K562 (cell line): Measurements from ENCODE around the gene ZNF490. TPM values are rescaled to one million over a fixed set of nuclear protein-coding genes. Genes with fewer than 3 reads are reported as not detected.

ENCODE experiments used
- CHAMP1 ChIP-seq: fragments of 450-650 bp; IDR thresholded peaks from 2 replicates; pipeline ENCODE4 v1.6.1; 2016; ENCODE audit warnings: mild to moderate bottlenecking
- EP300 ChIP-seq: IDR thresholded peaks from 2 replicates; pipeline ENCODE4 v1.6.1; 2012; ENCODE audit warnings: low read length, improper control_type of control experiment
- HBP1 ChIP-seq: fragments of 450-650 bp; formaldehyde crosslinking; IDR thresholded peaks from 2 replicates; pipeline ENCODE4 v1.4.0; 2022; ENCODE audit warnings: missing genetic modification characterization
- KDM1A ChIP-seq, 2 experiments: fragments of 450-650 bp; IDR thresholded peaks; 2 replicates each; pipeline ENCODE4 v1.6.1; 2016; ENCODE audit warnings: mild to moderate bottlenecking in 2 of 2
- L3MBTL2 ChIP-seq: fragments of 450-650 bp; IDR thresholded peaks from 2 replicates; pipeline ENCODE4 v1.6.1; 2016; ENCODE audit warnings: mild to moderate bottlenecking, moderate library complexity
- MAFK ChIP-seq: IDR thresholded peaks from 2 replicates; pipeline ENCODE4 v1.6.1; 2011; ENCODE audit warnings: low read length, improper control_type of control experiment
- NEUROD1 ChIP-seq: fragments of 150-350 bp; IDR thresholded peaks from 2 replicates; pipeline ENCODE4 v1.6.1; 2014; ENCODE audit warnings: borderline replicate concordance, low read length, low read depth; ENCODE audit not compliant: partially characterized antibody
- NONO ChIP-seq, 2 experiments: fragments of 200-400 bp in 1 of 2; fragments of 450-650 bp in 1 of 2; formaldehyde crosslinking in 1 of 2; IDR thresholded peaks; 2 replicates each; pipeline ENCODE4 v1.6.1; 2017; ENCODE audit warnings: low read depth in 2 of 2, mild to moderate bottlenecking in 2 of 2, moderate library complexity in 2 of 2, low read length in 1 of 2
- PHF21A ChIP-seq: fragments of 450-650 bp; IDR thresholded peaks from 2 replicates; pipeline ENCODE4 v1.6.1; 2017; ENCODE audit warnings: low read depth, borderline replicate concordance
- POLR2H ChIP-seq: IDR thresholded peaks from 2 replicates; pipeline ENCODE4 v1.6.1; 2016; ENCODE audit warnings: missing genetic modification characterization, low read depth, mild to moderate bottlenecking, control low read depth, missing compliant biosample characterization, moderate library complexity
- PPARD ChIP-seq: fragments of 250-450 bp; sonication (Bioruptor Pico); IDR thresholded peaks from 2 replicates; pipeline ENCODE4 v1.8.0; 2022; ENCODE audit warnings: inconsistent platforms, mild to moderate bottlenecking, moderate library complexity
- TAF9B ChIP-seq: fragments of 450-650 bp; IDR thresholded peaks from 2 replicates; pipeline ENCODE4 v1.6.1; 2018; ENCODE audit warnings: mild to moderate bottlenecking; ENCODE audit not compliant: partially characterized antibody
- TFAP4 ChIP-seq: sonication (generic); formaldehyde crosslinking; IDR thresholded peaks from 2 replicates; pipeline ENCODE4 v1.8.0; 2022; ENCODE audit warnings: missing genetic modification reagents, mild to moderate bottlenecking, moderate library complexity, borderline replicate concordance
- XRCC5 ChIP-seq: fragments of 200-400 bp; formaldehyde crosslinking; IDR thresholded peaks from 2 replicates; pipeline ENCODE4 v1.6.1; 2017; ENCODE audit warnings: low read depth, mild to moderate bottlenecking, low read length
- YY1 ChIP-seq, 3 experiments: IDR thresholded peaks; 2 replicates each; pipeline ENCODE4 v1.6.1; 2011; ENCODE audit warnings: low read length in 2 of 3, mild to moderate bottlenecking in 2 of 3, moderate library complexity in 2 of 3, borderline replicate concordance in 1 of 3, control low read depth in 1 of 3, low read depth in 1 of 3; ENCODE audit not compliant: insufficient read depth in 3 of 3, insufficient replicate concordance in 2 of 3, control insufficient read depth in 1 of 3, insufficient read length in 1 of 3; ENCODE audit errors: extremely low read depth in 1 of 3
- ZBTB2 ChIP-seq: fragments of 450-650 bp; IDR thresholded peaks from 2 replicates; pipeline ENCODE4 v1.6.1; 2016; ENCODE audit warnings: antibody characterized with exemption
- ZBTB9 ChIP-seq: fragments of 450-650 bp; formaldehyde crosslinking; IDR thresholded peaks from 2 replicates; pipeline ENCODE4 v1.4.0; 2020; ENCODE audit warnings: mild to moderate bottlenecking, moderate library complexity
- ZNF197 ChIP-seq: fragments of 200-800 bp; sonication (Bioruptor generic); IDR thresholded peaks from 2 replicates; pipeline ENCODE4 v1.6.1; 2016; ENCODE audit warnings: low read depth, missing genetic modification characterization, missing compliant biosample characterization
- ZNF23 ChIP-seq: fragments of 250-450 bp; sonication (Bioruptor Pico); IDR thresholded peaks from 2 replicates; pipeline ENCODE4 v1.4.0; 2020; ENCODE audit warnings: mild to moderate bottlenecking
- ZNF311 ChIP-seq: fragments of 250-450 bp; sonication (Bioruptor Pico); IDR thresholded peaks from 2 replicates; pipeline ENCODE4 v1.4.0; 2020; ENCODE audit warnings: mild to moderate bottlenecking, moderate library complexity
- ZNF436 ChIP-seq: fragments of 250-450, 450-650 bp; sonication (Bioruptor Pico); formaldehyde crosslinking; IDR thresholded peaks from 2 replicates; pipeline ENCODE4 v1.7.0; 2020; ENCODE audit warnings: mild to moderate bottlenecking
- polyA plus RNA-seq, 8 experiments: library from polyadenylated mRNA; depleted of rRNA in 4 of 8; stranded (reverse) in 5 of 8; unstranded in 3 of 8; fragments of >200 nt; fragmentation: Nextera tagmentation in 2 of 8; fragmentation: Illumina TruSeq in 1 of 8; extraction: Ambion mirVana in 2 of 8; extraction: Trizol in 1 of 8; gene quantifications; 2 replicates each; pipeline versions ENCODE4 v1.2.1 to v1.2.3, GENCODE V29; 2011 to 2014; ENCODE audit warnings: inconsistent platforms in 1 of 8, missing spikeins in 1 of 8
- total RNA-seq, 7 experiments: library from RNA; depleted of rRNA in 6 of 7; stranded (reverse); fragments of >200 nt in 6 of 7; fragmentation: Illumina TruSeq in 2 of 7; extraction: Trizol in 2 of 7; gene quantifications; 2 replicates each; pipeline versions ENCODE4 v1.2.1 to v1.2.3, GENCODE V29; 2011 to 2021; ENCODE audit warnings: low replicate concordance in 1 of 7

Gene ZNF490
- total and polyA plus RNA-seq, 9 of the 15 experiments (the other 6 are each of a cell fraction or from before 2014, with no cell fraction given): 0.90 to 8.3 (median 4.4) TPM

- no peak; the same call in 1 of the 2 replicates for TF ChIP-seq ZBTB2
- peak; percentile 84 for TF ChIP-seq L3MBTL2
- no peak for TF ChIP-seq ZNF23 (CRISPR knock-in tag)
- no peak for TF ChIP-seq ZNF436 (CRISPR knock-in tag)
- TF ChIP-seq EP300: peak; percentile 97
- peak; percentile 37; the same call in 1 of the 2 replicates for TF ChIP-seq ZBTB9 (CRISPR knock-in tag)
- TF ChIP-seq YY1 (IDR thresholded peaks at IDR 0.05; ENCODE audit: borderline replicate concordance in 1 of 3, control insufficient read depth in 1 of 3, extremely low read depth in 1 of 3, insufficient read depth in 3 of 3, insufficient read length in 1 of 3, insufficient replicate concordance in 2 of 3, low read depth in 1 of 3, low read length in 2 of 3): no peak
- no peak for TF ChIP-seq POLR2H (tag)
- peak; percentile 60 for TF ChIP-seq TAF9B
- TF ChIP-seq CHAMP1: peak; percentile 76
- no peak for TF ChIP-seq XRCC5
- TF ChIP-seq NEUROD1: peak; percentile 87
- peak in 1 of 2 experiments; percentile 52; a peak in 1 of 4 replicates for TF ChIP-seq NONO (IDR thresholded peaks at IDR 0.05; ENCODE audit: low read depth in 2 of 2, low read length in 1 of 2)
- peak; percentile 61; the same call in 1 of the 2 replicates for TF ChIP-seq MAFK
- peak; percentile 85; the same call in 1 of the 2 replicates for TF ChIP-seq TFAP4 (CRISPR knock-in tag)
- TF ChIP-seq ZNF197 (CRISPR knock-in tag): no peak
- TF ChIP-seq KDM1A (IDR thresholded peaks at IDR 0.05): peak; percentile 58 to 69; a peak in 3 of 4 replicates
- TF ChIP-seq PHF21A: peak; percentile 53; the same call in 1 of the 2 replicates
- TF ChIP-seq HBP1 (CRISPR knock-in tag): no peak
- no peak for TF ChIP-seq ZNF311 (CRISPR knock-in tag)
- TF ChIP-seq PPARD (CRISPR knock-in tag): no peak
These were observed 66.2 kb downstream of the ZNF490 start (continued) for GRCh38 chr19:12544401-12544876.
